Osteocyte (in vitro differentiated cells): ENCODE results near the gene SLC12A6. TPM values are rescaled to one million over a fixed set of nuclear protein-coding genes. Genes with fewer than 3 reads are reported as not detected.
"Not testable (repeated sequence)": the region's sequence is repeated elsewhere in the genome, so short reads cannot be mapped to it uniquely, and the experiment has no call there.

Source experiments
- DNase-seq: peaks from one replicate; pipeline ENCODE4 v3.0.0; 2021; ENCODE audit warnings: mixed read lengths; ENCODE audit not compliant: unreplicated experiment; ENCODE audit errors: extremely low spot score
- H3K27ac Mint-ChIP-seq: one replicate; pipeline ENCODE4 v1.8.0; 2021; ENCODE audit warnings: mild to moderate bottlenecking, mixed read lengths; ENCODE audit not compliant: unreplicated experiment
- H3K27me3 Mint-ChIP-seq: one replicate; pipeline ENCODE4 v1.8.0; 2021; ENCODE audit warnings: mixed read lengths; ENCODE audit not compliant: unreplicated experiment
- H3K36me3 Mint-ChIP-seq: one replicate; pipeline ENCODE4 v1.8.0; 2021; ENCODE audit warnings: mixed read lengths; ENCODE audit not compliant: unreplicated experiment
- H3K4me1 Mint-ChIP-seq: one replicate; pipeline ENCODE4 v1.8.0; 2021; ENCODE audit warnings: mixed read lengths; ENCODE audit not compliant: unreplicated experiment
- H3K4me3 Mint-ChIP-seq: one replicate; pipeline ENCODE4 v1.8.0; 2021; ENCODE audit warnings: mild to moderate bottlenecking, moderate library complexity, mixed read lengths; ENCODE audit not compliant: unreplicated experiment
- H3K9me3 Mint-ChIP-seq: one replicate; pipeline ENCODE4 v1.8.0; 2021; ENCODE audit warnings: mixed read lengths; ENCODE audit not compliant: unreplicated experiment
- total RNA-seq: library from RNA; stranded (reverse); gene quantifications from 2 replicates; pipeline ENCODE4 v1.2.1, GENCODE V29; 2021
- TF ChIP-seq, protein P1 (sequence below): fragments of 200-600 bp; sonication (generic); IDR thresholded peaks from 2 replicates; pipeline ENCODE4 v1.5.0; 2021; ENCODE audit warnings: antibody characterized with exemption, mild to moderate bottlenecking, moderate library complexity

Gene SLC12A6
- total RNA-seq, 1 donor from 2014 or later: 52.3 TPM

GRCh38 chr15:34203936-34204335, 133.6 kb downstream of the SLC12A6 start:
- H3K36me3 Mint-ChIP-seq: peaks cover 6% of the 10 kb centered on the region
- no peak overlapping the region for H3K27ac Mint-ChIP-seq
- H3K4me3 Mint-ChIP-seq: no peak overlapping the region
- no peak for DNase-seq
- no peaks in the 10 kb centered on the region for H3K27me3 Mint-ChIP-seq
- TF ChIP-seq, protein P1, sequence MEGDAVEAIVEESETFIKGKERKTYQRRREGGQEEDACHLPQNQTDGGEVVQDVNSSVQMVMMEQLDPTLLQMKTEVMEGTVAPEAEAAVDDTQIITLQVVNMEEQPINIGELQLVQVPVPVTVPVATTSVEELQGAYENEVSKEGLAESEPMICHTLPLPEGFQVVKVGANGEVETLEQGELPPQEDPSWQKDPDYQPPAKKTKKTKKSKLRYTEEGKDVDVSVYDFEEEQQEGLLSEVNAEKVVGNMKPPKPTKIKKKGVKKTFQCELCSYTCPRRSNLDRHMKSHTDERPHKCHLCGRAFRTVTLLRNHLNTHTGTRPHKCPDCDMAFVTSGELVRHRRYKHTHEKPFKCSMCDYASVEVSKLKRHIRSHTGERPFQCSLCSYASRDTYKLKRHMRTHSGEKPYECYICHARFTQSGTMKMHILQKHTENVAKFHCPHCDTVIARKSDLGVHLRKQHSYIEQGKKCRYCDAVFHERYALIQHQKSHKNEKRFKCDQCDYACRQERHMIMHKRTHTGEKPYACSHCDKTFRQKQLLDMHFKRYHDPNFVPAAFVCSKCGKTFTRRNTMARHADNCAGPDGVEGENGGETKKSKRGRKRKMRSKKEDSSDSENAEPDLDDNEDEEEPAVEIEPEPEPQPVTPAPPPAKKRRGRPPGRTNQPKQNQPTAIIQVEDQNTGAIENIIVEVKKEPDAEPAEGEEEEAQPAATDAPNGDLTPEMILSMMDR: no peak
- H3K4me1 Mint-ChIP-seq: peaks cover 16% of the 10 kb centered on the region
- H3K9me3 Mint-ChIP-seq: no peaks in the 10 kb centered on the region

- Mint-ChIP-seq H3K27ac (no peak overlapping the region), H3K36me3 (peaks cover 8% of the 10 kb centered on the region), H3K9me3 (no peaks in the 10 kb centered on the region), H3K27me3 (no peaks in the 10 kb centered on the region), H3K4me1 (peaks cover 13% of the 10 kb centered on the region), H3K4me3 (no peak overlapping the region)
- no peak for DNase-seq
- TF ChIP-seq, protein P1: no peak
Observed at GRCh38 chr15:34203305-34203704, 134.3 kb downstream of the SLC12A6 start.

GRCh38 chr15:34193272-34193671, 144.3 kb downstream of the SLC12A6 start:
- not testable (repeated sequence) for DNase-seq, H3K36me3 Mint-ChIP-seq, H3K27ac Mint-ChIP-seq, H3K4me3 Mint-ChIP-seq, H3K27me3 Mint-ChIP-seq, H3K9me3 Mint-ChIP-seq
- peaks cover 15% of the 10 kb centered on the region for H3K4me1 Mint-ChIP-seq

GRCh38 chr15:34188711-34189110, 148.9 kb downstream of the SLC12A6 start:
- Mint-ChIP-seq H3K36me3 (no peaks in the 10 kb centered on the region), H3K9me3 (no peaks in the 10 kb centered on the region), H3K27ac (no peak overlapping the region), H3K4me3 (no peak overlapping the region), H3K4me1 (peaks cover 16% of the 10 kb centered on the region), H3K27me3 (no peaks in the 10 kb centered on the region)
- no peak for DNase-seq
- TF ChIP-seq, protein P1: no peak

DNA sequence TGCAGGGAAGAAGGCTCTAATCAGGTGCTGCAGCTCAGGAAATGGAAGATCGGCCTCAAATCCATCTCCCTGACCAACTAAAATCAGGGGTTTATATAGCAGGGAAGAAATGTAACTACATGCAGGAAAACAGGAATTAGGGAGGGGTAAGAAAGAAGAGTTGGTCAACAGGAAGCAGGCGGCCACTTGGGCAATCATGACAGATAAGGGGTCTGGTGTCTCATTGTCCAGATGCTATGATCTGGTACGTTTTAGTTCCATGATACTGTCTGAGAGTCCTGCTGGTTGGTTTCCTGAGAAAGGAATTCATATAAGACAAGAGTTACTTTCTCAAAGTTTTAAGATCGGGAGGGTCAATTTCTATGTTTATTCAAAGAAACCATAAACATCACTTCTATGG, 151.9 kb downstream of the SLC12A6 start:
- peaks cover 16% of the 10 kb centered on the region for H3K4me1 Mint-ChIP-seq
- H3K4me3 Mint-ChIP-seq: no peak overlapping the region
- H3K27me3 Mint-ChIP-seq: no peaks in the 10 kb centered on the region
- DNase-seq: no peak
- no peaks in the 10 kb centered on the region for H3K36me3 Mint-ChIP-seq
- TF ChIP-seq, protein P1: no peak
- no peaks in the 10 kb centered on the region for H3K9me3 Mint-ChIP-seq
- H3K27ac Mint-ChIP-seq: no peak overlapping the region

- Mint-ChIP-seq H3K4me1 (peaks cover 4% of the 10 kb centered on the region), H3K36me3 (peaks cover 4% of the 10 kb centered on the region), H3K4me3 (no peak overlapping the region), H3K27me3 (no peaks in the 10 kb centered on the region), H3K9me3 (no peaks in the 10 kb centered on the region), H3K27ac (no peak overlapping the region)
- no peak for DNase-seq
- TF ChIP-seq, protein P1: no peak
Observed at GRCh38 chr15:34182942-34183341, 154.6 kb downstream of the SLC12A6 start.
